SK-N-SH (cell line): ENCODE results near the gene CCDC188.

Source experiments
- EP300 ChIP-seq, 2 experiments: IDR thresholded peaks; 2 replicates each; pipeline versions ENCODE4 v1.4.0 to v1.6.1; 2012; ENCODE audit warnings: borderline replicate concordance in 1 of 2, low read depth in 1 of 2, low read length in 1 of 2
- EZH2phosphoT487 ChIP-seq: fragments of 200-600 bp; sonication (generic); IDR thresholded peaks from 2 replicates; pipeline ENCODE4 v1.6.1; 2017; ENCODE audit warnings: low read depth, mixed run types, mild to moderate bottlenecking, antibody characterized with exemption, moderate library complexity, borderline replicate concordance
- GABPA ChIP-seq: IDR thresholded peaks from 2 replicates; pipeline ENCODE4 v1.4.0; 2012; ENCODE audit warnings: low read depth, mild to moderate bottlenecking
- POLR2AphosphoS5 ChIP-seq: IDR thresholded peaks from 2 replicates; pipeline ENCODE4 v1.6.1; 2012; ENCODE audit warnings: low read depth, low read length
- RFX5 ChIP-seq: IDR thresholded peaks from 2 replicates; pipeline ENCODE4 v1.6.1; 2012; ENCODE audit warnings: mild to moderate bottlenecking, improper control_type of control experiment, low read length
- TF ChIP-seq, protein P1 (sequence below): fragments of 200-600 bp; sonication (generic); IDR thresholded peaks from 2 replicates; pipeline ENCODE4 v1.6.1; 2017; ENCODE audit warnings: antibody characterized with exemption, mild to moderate bottlenecking, moderate library complexity

DNA sequence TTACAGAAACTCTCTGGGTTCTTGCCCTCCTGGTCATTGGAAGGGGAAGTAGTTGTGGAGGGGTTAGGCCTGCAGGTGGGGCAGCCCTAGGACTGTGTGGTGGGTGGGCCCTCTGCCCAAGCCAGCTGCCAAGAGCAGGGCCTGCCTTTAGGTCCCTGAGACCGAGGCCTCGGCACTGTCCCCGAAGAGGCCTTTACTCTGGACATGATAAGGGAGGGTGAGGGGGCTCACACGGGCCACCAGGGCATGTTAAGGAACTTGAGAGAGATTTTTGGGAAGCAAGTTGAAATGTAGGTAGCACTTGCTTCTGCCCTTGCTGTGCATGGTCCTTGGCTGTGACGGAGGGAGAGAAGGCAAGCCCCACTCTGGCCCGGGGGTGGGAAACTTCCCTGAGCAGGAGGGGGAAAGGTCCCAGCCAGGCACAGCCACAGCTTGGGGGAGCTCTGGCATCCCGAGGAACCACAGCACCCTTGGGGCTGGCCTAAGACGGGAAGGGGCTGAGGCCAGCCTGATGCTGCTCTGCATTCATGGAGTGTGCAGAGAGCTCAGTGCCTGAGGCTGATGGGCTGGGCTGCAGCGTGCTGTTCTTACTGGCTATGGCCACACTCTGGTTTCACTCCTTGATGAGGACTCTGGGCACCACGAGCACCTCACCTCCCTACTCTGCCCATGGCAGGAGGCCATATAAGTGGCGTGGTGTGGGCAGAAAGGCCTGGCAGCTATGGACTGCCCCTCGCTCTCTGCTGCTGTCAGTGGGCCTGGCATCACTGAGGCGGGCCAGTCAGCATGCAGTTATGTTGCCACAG lies 42.7 kb downstream of the CCDC188 start:
- TF ChIP-seq GABPA (no peak), RFX5 (no peak), EP300 (IDR thresholded peaks at IDR 0.05; ENCODE audit: borderline replicate concordance in 1 of 2, low read depth in 1 of 2, low read length in 1 of 2) (no peak), POLR2AphosphoS5 (no peak), EZH2phosphoT487 (no peak)
- TF ChIP-seq, protein P1, sequence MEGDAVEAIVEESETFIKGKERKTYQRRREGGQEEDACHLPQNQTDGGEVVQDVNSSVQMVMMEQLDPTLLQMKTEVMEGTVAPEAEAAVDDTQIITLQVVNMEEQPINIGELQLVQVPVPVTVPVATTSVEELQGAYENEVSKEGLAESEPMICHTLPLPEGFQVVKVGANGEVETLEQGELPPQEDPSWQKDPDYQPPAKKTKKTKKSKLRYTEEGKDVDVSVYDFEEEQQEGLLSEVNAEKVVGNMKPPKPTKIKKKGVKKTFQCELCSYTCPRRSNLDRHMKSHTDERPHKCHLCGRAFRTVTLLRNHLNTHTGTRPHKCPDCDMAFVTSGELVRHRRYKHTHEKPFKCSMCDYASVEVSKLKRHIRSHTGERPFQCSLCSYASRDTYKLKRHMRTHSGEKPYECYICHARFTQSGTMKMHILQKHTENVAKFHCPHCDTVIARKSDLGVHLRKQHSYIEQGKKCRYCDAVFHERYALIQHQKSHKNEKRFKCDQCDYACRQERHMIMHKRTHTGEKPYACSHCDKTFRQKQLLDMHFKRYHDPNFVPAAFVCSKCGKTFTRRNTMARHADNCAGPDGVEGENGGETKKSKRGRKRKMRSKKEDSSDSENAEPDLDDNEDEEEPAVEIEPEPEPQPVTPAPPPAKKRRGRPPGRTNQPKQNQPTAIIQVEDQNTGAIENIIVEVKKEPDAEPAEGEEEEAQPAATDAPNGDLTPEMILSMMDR, result no peak
